Tibial nerve (tissue), 3 donors: Measurements from ENCODE around the gene CASTOR1.

Experiments
- POLR2A ChIP-seq, 2 donors: fragments of 450-650 bp; IDR thresholded peaks; one replicate each; pipeline ENCODE4 v1.6.1; 2017; ENCODE audit warnings: antibody characterized with exemption in 2 of 2, mild to moderate bottlenecking in 2 of 2, moderate library complexity in 2 of 2
- TF ChIP-seq, protein P1 (sequence below), 5 experiments: fragments of 200-600 bp in 3 of 5; fragments of 450-650 bp in 2 of 5; sonication (generic) in 3 of 5; IDR thresholded peaks; one replicate each; pipeline ENCODE4 v1.5.1; 2016 to 2019; ENCODE audit warnings: antibody characterized with exemption in 5 of 5, mild to moderate bottlenecking in 3 of 5, moderate library complexity in 2 of 5

- TF ChIP-seq, protein P1, sequence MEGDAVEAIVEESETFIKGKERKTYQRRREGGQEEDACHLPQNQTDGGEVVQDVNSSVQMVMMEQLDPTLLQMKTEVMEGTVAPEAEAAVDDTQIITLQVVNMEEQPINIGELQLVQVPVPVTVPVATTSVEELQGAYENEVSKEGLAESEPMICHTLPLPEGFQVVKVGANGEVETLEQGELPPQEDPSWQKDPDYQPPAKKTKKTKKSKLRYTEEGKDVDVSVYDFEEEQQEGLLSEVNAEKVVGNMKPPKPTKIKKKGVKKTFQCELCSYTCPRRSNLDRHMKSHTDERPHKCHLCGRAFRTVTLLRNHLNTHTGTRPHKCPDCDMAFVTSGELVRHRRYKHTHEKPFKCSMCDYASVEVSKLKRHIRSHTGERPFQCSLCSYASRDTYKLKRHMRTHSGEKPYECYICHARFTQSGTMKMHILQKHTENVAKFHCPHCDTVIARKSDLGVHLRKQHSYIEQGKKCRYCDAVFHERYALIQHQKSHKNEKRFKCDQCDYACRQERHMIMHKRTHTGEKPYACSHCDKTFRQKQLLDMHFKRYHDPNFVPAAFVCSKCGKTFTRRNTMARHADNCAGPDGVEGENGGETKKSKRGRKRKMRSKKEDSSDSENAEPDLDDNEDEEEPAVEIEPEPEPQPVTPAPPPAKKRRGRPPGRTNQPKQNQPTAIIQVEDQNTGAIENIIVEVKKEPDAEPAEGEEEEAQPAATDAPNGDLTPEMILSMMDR (IDR thresholded peaks at IDR 0.05): no peak
- TF ChIP-seq POLR2A (IDR thresholded peaks at IDR 0.05): no peak
Observed at GRCh38 chr22:30266445-30267381, 22.6 kb downstream of the CASTOR1 start, which contains the start of gene OSM.
